ENCODE data around the gene H3-3A.

Gene H3-3A

DNA sequence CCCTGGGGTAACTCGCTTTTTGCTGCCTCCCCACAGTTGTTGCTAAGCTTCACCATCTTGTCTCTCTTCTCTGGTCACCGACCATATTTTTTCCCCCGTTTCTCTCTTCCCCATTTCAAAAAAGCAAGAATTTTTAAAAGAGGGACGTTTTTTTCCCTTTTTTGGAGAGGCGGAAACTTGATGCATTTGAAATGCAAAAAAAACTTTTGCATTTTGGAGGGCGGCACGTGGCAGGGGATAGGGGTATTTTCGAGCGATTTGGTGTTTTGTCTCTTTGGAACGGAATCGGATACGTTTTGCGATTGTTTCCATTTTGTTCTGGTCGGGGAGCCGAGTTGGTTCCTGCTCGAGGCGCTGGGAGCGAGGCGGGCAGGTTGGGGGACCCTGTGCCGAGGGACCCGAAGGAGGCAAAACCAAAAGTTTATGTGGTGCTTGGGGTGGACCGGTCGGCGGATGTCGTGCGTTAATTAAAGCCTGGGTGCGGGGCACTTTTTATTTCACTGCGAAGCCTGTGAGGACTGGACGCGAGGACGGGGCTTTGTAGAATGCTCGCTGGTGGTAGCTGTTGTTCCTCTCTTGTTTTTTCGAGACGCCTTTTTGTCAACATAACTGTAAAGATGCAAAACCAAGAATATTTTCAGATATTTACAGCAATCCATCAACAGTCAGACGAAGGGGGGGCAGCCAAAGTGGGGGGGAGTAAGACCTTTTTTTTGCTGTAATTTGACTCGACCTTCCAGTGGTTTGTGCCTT is 884 bp downstream of the H3-3A start:
- no peak for TF ChIP-seq GATA2 (IDR thresholded peaks at IDR 0.05; ENCODE audit: low read depth, low read length)
- no peak for TF ChIP-seq GATA3 (IDR thresholded peaks at IDR 0.05; ENCODE audit: low read depth, low read length)

DNA sequence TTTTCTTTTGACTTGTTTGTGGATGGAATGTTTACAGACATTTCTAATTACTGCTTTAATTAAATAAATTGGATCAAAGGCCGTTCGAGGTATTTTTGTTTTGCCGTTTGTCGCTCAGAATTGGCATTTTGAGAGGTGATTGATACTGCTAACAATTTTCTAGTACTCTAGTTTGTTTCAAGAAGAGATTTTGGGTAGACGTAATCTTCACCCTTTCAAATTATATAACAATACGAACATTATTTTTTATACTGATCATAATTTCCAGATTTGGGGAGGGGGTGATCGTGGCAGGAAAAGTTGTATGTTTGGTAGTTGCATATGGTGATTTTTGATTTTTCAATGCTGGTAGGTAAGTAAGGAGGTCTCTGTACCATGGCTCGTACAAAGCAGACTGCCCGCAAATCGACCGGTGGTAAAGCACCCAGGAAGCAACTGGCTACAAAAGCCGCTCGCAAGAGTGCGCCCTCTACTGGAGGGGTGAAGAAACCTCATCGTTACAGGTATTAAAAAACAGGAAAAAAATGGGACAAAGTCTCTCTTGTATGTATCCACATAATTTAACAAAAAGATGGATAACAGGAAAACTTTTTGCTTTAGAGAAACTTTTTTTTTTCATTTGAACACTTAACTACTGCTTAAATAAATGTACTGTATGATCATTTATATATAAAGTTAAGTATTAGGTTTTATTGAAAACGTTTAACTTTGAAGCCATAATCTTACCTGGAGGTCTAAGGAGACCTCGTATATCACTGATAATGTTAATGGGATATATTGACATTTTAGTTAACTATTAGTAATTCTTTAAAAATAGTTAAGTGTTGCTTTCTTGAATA is 1.7 kb downstream of the H3-3A start:
- TF ChIP-seq GATA3 (IDR thresholded peaks at IDR 0.05; ENCODE audit: low read depth, low read length), result no peak
- no peak for TF ChIP-seq GATA2 (IDR thresholded peaks at IDR 0.05; ENCODE audit: low read depth, low read length)

DNA sequence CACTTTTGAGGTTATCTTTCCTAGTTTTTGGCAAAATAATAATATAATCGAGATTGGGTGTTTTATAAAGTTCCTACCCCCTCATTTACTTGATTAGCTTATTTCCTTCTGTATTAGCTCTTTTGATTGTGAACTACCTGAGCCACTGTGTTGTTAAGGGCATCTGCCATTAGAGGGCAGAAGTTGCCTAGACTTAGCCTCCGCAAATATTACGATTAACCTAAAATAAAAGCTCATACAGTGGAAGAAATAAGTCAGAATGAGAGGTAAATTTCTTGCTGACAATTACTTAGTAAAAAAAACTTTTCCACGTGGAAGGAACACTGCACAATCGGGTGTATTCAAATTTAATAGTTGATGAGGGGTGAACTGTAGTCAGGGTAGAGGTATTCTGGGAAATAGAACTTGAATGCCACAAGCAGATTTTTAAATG is 2.3 kb downstream of the H3-3A start:
- no peak for TF ChIP-seq GATA3 (IDR thresholded peaks at IDR 0.05; ENCODE audit: low read depth, low read length)
- no peak for TF ChIP-seq GATA2 (IDR thresholded peaks at IDR 0.05; ENCODE audit: low read depth, low read length)

DNA sequence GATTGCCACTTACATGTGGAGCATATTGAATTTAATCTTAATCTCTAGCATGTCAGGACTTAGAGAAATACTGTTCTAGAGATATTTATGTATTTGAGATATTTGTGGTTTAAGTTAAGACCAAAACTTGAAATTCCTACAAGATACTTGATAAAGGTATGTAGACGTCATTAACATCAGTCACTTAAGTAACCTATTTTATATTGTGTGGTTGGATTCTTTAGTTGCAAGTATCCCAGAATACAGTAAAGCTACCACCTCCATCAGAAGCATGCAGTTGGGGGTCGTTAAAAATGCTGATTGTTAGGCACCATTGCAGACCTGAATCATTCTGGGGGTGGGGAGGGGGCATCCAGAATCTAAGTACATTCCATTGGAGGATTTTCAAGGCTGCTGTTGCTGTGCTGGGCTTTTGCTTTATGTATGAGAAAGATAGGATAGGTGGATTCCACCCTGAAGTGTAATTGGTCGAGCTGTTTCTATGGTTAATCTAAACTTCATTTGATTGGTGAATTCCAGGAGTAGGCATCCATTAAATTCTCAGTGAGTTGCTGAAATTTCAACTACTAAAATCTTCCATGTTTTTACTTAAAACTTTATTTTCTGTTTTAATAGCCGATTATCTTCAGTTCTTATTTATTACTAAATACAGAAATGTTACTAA is 4.0 kb downstream of the H3-3A start:
- TF ChIP-seq GATA3 (IDR thresholded peaks at IDR 0.05; ENCODE audit: low read depth, low read length) (no peak), GATA2 (IDR thresholded peaks at IDR 0.05; ENCODE audit: low read depth, low read length) (no peak)

DNA sequence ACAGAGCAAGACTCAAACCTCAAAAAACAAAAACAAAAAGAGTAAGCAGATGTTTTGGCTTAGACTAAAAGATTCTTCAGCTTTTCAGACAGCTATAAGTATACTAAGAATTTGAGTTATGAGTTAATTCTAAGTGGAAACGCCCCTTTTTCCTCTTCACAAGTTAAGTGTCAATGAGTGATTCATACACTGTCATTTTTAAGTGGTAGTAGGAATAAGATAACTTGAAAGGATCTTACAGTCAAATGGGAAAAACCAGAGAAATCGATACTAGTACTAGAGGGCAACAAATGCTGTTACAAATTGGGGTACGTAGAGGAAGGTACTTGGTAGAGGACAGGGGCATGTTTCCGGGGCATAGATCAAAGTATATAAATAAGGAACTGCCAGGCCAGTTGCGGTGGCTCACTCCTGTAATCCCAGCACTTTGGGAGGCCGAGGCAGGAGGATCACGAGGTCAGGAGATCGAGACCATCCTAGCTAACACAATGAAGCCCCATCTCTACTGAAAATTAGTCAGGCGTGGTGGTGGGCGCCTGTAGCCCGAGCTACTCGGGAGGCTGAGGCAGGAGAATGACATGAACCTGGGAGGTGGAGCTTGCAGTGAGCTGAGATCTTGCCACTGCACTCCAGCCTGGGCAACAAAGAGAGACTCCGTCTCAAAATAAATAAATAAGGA is 7.4 kb downstream of the H3-3A start:
- no peak for TF ChIP-seq GATA2 (IDR thresholded peaks at IDR 0.05; ENCODE audit: low read depth, low read length)
- no peak for TF ChIP-seq GATA3 (IDR thresholded peaks at IDR 0.05; ENCODE audit: low read depth, low read length)

DNA sequence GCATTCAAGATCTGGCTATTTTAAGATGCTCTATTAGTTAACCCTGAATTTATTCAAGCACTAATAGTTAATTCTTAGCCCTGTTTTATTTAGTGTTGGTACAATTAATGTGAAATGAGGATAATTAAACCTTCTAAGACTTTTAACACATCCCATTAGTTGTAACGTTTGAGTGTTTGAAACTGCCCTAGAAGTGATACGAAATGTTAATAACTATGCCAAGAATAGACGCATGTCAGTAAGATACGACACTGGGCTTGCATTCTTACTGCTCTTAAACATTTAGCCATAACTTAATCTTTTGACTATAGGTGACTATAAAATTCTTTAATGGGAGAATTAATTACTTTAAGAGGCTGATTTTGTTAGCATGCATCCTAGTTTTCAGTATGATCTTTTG is 9.8 kb downstream of the H3-3A start:
- no peak for TF ChIP-seq GATA3 (IDR thresholded peaks at IDR 0.05; ENCODE audit: low read depth, low read length)
- no peak for TF ChIP-seq GATA2 (IDR thresholded peaks at IDR 0.05; ENCODE audit: low read depth, low read length)

DNA sequence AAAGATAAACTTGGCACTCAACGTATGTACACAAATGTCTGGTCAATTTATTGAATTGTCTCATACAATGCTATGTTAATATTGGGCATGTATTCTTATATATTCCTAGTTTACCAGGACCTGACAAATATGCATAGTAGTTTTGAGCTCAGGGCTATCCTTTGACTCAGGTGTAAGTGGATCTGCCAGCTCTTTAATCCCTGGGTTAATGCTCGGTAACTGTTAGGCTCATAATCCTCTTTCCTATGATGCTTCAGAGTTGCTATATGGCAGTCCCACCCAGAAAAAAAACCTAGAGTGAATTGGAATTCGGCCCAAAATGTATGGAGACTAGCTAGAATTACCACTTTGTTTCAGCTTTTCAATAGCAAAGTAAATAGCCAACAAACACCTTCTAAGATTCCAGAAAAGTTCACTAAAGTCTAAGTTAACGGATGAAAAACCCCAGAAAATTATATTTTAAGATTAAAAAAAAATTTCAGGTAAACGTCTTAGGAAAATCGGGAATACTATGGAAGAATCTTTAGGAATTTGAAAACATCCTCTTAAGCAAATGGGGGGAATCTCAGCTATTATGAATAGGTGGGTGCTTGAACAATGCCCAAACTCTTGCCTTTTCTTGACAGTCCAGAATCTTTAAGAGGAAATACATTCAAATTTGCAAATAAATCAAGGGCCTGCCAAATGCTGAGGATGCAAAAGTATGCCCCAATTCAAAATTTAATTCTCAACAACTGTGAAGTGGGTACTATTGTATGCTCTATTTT is 10.9 kb downstream of the H3-3A start:
- no peak for TF ChIP-seq GATA3 (IDR thresholded peaks at IDR 0.05; ENCODE audit: low read depth, low read length)
- TF ChIP-seq GATA2 (IDR thresholded peaks at IDR 0.05; ENCODE audit: low read depth, low read length), result no peak

DNA sequence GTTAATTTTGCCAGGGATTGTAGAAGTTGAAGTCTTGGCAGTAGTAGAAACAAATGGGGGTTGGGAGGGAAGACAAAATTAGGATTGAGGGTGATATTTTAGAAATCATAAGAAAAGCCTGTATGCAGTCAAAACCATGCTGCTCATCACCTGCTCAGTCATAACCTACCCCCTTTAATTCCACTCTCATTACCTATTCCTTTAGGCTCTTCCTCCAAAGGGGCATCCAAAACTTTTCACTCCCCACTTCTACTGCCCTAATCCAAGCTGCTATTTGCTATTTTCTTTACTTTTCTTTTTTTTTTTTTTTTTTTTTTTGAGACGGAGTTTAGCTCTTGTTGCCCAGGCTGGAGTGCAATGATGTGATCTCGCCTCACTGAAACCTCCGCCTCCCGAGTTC is 11.5 kb downstream of the H3-3A start:
- TF ChIP-seq GATA3 (IDR thresholded peaks at IDR 0.05; ENCODE audit: low read depth, low read length), result no peak
- TF ChIP-seq GATA2 (IDR thresholded peaks at IDR 0.05; ENCODE audit: low read depth, low read length), result no peak

DNA sequence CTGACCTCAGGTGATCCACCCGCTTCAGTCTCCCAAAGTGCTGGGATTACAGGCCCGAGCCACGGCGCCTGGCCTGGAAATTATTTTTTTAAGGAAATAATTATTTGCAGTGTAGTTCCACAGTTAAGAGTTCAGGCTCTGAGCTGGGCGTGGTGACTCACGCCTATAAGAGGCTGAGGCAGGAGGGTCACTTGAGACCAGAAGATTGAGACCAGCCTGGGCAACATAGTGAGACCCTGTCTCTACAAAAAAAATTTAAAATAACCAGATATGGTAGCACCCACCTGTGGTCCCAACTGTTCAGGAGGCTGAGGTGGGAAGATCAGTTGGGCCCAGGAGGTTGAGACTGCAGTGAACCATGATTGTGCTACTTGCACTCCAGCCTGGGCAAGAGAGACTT is 13.9 kb downstream of the H3-3A start:
- TF ChIP-seq GATA3 (IDR thresholded peaks at IDR 0.05; ENCODE audit: low read depth, low read length) (no peak), GATA2 (IDR thresholded peaks at IDR 0.05; ENCODE audit: low read depth, low read length) (no peak)

DNA sequence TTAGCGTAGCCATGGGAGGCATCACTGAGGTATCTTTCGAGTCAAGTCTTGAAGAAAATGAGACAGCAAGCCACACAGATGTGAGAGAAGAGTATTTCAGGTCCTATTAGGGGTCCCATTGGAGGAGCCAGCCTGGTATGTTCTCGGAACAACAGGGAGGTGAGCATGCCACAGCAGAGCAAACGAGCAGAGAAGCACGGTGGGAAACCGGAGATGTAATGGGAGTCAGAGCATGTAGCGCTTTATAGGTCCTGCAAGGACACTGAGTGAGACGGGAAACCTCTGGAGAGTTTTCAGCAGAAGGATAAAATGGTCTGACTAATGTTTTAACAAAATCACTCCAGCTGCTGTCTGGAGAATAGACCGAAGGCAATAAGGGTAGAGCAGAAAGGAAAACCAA is 15.9 kb downstream of the H3-3A start:
- TF ChIP-seq GATA2 (IDR thresholded peaks at IDR 0.05; ENCODE audit: low read depth, low read length), result no peak
- TF ChIP-seq GATA3 (IDR thresholded peaks at IDR 0.05; ENCODE audit: low read depth, low read length), result no peak

DNA sequence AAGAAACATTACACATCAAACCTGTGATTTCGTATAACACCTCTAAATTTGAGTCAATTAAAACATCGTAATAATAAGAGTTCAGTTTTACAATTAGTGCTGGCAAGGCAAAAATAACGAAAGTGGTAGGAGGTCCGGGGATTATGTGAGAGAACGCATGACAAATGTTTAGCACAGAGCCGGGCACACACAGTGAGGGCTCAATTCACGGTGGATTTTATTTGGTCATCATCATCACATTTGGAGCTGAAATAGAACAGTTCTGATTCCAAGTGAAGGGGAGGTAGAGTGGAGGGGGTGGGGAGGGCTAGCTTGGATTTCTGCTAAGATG is 20.0 kb downstream of the H3-3A start:
- TF ChIP-seq GATA2 (IDR thresholded peaks at IDR 0.05; ENCODE audit: low read depth, low read length), result no peak
- no peak for TF ChIP-seq GATA3 (IDR thresholded peaks at IDR 0.05; ENCODE audit: low read depth, low read length)

DNA sequence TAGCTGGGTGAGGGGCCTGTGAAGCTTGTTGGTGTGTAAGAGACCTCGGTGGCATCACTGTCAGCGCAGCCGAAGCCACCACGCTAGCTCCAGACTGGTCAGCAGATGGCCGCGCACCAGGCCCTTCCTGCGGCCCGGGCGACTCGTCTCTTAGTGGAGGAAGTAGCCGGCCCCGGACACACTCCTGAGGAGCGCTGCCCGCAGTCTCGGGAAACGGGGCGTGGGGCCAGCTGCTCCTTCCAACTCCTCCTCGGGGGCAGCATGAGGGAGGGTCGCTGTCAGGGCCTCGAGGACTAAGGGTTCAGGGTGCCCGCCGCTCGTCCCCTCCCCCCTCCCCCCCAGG is 20.4 kb downstream of the H3-3A start:
- TF ChIP-seq GATA3 (IDR thresholded peaks at IDR 0.05; ENCODE audit: low read depth, low read length), result no peak
- TF ChIP-seq GATA2 (IDR thresholded peaks at IDR 0.05; ENCODE audit: low read depth, low read length), result no peak

DNA sequence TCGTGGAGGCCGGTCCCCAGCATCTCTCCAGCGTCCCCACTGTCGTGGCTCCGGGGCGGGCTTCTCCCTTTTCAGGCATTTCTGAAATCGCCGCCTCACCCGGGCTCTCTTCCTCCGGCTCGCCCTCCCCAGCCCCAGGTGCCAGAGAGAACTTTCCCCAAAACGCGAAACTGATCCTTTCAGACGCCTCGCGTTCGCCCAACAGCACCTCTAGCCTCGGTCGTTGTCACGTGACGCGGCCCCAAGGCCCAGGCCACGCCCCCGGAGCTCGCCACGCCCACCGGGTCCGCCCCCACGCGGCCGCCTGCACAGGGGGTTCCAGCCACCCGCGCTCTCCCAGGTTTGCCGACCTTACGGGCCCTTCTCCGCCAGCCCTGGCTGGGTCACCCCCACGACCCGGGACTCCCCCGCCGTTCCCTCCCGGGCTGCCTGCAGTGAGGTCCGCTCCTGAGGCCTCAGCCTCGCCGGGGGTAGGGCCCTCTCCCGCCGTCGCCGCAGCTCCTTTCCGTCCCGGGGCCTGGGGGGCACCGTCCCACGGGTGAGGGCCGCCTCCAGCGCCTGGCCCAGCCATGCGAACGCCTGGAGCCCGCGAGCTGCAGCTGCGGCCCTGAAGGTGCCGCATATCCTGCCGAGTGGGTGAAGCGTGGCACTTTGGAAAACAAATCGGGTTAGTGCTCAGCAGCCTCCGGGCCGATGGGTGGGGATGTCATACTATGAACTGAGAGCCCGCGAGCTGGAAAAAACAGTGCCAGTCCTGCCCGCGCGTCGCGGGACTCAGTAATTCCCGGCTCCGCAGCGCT is 21.0 kb downstream of the H3-3A start:
- TF ChIP-seq GATA2 (IDR thresholded peaks at IDR 0.05; ENCODE audit: low read depth, low read length) (no peak), GATA3 (IDR thresholded peaks at IDR 0.05; ENCODE audit: low read depth, low read length) (no peak)

Data from SH-SY5Y (cell line).